Activated T-cell treated with anti-CD3 and anti-CD28 coated beads, Interleukin-2, amount 50 U/mL, for 4 hours (primary cell): ENCODE results near the gene SLC16A11. TPM values are rescaled to one million over a fixed set of nuclear protein-coding genes. Genes with fewer than 3 reads are reported as not detected.
"Not testable (repeated sequence)": the region's sequence is repeated elsewhere in the genome, so short reads cannot be mapped to it uniquely, and the experiment has no call there.

Source experiments
- ATAC-seq, 2 donors: fragments of 200-7000 bp; cut with Tn5 transposase; one replicate each; pipeline ENCODE4 v1.10.0; 2021
- DNase-seq: peaks from one replicate; pipeline ENCODE4 v3.0.0-alpha.2; 2020
- H3K27me3 Mint-ChIP-seq: one replicate; pipeline ENCODE4 v1.8.0; 2021; ENCODE audit warnings: low read depth, mixed read lengths
- H3K36me3 Mint-ChIP-seq: one replicate; pipeline ENCODE4 v1.8.0; 2022; ENCODE audit warnings: mixed read lengths; ENCODE audit not compliant: insufficient read depth
- H3K4me1 Mint-ChIP-seq: one replicate; pipeline ENCODE4 v1.8.0; 2021; ENCODE audit warnings: low read depth, mixed read lengths
- H3K4me3 Mint-ChIP-seq: one replicate; pipeline ENCODE4 v1.8.0; 2021; ENCODE audit warnings: mild to moderate bottlenecking, moderate library complexity, mixed read lengths
- H3K9me3 Mint-ChIP-seq: one replicate; pipeline ENCODE4 v1.8.0; 2021; ENCODE audit warnings: mixed read lengths
- total RNA-seq, 3 donors: library from RNA; stranded (reverse); gene quantifications; one replicate each; pipeline ENCODE4 v1.2.1, GENCODE V29; 2021

SLC16A11 gene
- total RNA-seq, 3 donors from 2014 or later = 0.63 to 1.3 (median 1.1) TPM

DNA sequence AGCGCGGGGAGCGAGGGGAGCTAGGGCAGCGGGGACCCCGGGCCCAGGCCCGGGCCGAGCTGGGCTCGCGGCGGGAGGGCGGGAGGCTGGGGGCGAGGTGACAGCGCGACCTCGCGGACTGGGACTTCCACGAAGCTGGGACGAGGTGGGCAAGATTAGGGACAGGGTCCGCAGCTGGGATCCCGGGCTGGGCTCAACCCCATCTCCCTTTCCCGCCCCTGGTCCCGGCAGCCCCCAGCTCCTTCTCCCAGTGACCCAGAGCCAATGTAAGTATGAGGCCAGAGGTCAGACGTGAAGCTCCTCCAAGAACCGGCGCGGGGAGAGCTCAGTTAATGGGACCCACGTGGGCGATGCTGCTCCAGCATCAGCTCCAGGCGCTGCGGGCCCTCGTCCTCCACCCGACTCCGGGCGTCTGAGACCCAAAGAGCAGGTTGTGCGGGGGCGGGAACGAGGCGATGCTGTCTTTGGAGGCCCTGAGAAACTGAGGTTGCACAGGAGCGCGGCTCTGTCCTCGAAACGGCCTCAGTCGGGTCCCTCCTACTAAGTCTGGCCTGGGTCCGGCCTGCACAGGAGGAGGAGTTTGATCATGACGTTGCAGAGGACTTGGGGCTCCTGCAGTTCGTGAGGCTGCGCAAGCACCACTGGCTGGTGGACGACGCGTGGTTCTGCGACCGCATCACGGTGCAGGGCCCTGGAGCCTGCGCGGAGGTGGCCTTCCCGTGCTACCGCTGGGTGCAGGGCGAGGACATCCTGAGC is 47.5 kb downstream of the SLC16A11 start:
- H3K4me1 Mint-ChIP-seq = peaks cover 3% of the 10 kb centered on the region
- no peak overlapping the region for H3K4me3 Mint-ChIP-seq
- H3K27me3 Mint-ChIP-seq = no peaks in the 10 kb centered on the region
- no peak for ATAC-seq
- no peaks in the 10 kb centered on the region for H3K9me3 Mint-ChIP-seq
- peaks cover 22% of the 10 kb centered on the region for H3K36me3 Mint-ChIP-seq
- DNase-seq = no peak

DNA sequence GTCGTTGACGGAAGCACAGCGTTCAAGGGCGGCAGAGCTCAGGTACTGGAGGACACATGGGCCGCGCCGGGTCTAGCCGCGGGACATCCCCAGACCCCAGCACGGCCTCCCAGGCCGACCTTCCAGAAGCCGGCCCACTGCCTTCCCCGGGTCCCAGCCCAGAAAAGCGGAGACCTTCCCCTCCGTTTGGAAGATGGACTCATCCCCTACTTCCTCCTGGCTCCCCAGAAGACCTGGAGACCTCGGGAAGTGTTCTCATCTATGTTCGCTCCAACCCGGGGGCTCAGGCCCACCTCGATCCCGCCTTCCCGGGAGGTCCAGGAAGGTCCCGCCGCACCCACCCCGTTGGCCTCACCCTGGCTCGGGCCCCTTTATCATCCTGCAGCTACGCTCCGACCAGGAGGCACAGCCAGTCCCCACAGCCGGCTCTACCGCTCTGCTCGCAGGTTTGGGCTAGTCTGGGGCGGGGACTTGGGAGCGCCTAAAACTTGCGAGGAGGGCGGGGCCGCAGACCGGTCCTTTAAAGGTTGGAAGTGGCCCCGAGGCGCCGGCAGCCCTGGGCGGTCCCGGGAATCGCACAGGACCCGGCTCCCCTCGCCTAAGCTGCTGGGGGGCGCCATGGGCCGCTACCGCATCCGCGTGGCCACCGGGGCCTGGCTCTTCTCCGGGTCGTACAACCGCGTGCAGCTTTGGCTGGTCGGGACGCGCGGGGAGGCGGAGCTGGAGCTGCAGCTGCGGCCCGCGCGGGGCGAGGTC is 48.2 kb downstream of the SLC16A11 start, which contains the start of gene ALOX12:
Gene ALOX12, plus strand, starts transcription at position 550 of the 756 bp plus-strand sequence. Its CDS starts 69 bp downstream, at position 619.
- Mint-ChIP-seq H3K27me3 (no peaks in the 10 kb centered on the region), H3K36me3 (peaks cover 16% of the 10 kb centered on the region), H3K4me3 (no peak within 1 kb of the TSS), H3K9me3 (no peaks in the 10 kb centered on the region), H3K4me1 (peaks cover 3% of the 10 kb centered on the region)
- ATAC-seq (no peak), DNase-seq (no peak)

DNA sequence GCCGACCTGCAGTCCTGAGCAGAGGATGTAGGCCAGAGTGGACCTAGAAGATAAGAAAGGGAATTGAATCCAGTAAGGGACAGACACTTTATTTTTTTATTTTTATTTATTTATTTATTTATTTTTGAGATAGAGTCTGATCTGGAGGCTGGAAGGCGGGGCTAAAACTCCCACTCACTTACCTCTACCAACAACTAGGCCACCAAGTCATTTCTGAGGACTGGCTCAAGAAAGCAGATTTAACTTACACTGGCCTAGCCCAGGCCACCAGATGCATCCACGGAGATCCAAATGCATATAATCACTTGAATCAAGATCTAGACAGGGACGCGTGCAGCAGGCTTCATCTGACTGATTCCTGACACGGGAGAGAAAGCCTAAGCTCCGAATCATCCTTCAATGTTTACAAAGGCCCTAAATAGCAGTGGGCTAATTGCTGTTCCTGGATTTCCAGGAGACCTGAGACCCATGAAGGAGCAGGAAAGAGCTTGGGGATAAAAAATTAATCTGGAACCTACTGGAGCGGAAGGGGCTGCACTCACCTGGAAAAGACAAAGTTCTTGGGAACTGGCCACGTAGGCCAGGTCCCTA is 49.1 kb downstream of the SLC16A11 start:
- peaks cover 10% of the 10 kb centered on the region for H3K36me3 Mint-ChIP-seq
- H3K4me1 Mint-ChIP-seq = peaks cover 3% of the 10 kb centered on the region
- no peaks in the 10 kb centered on the region for H3K27me3 Mint-ChIP-seq
- DNase-seq = no peak
- H3K4me3 Mint-ChIP-seq = no peak overlapping the region
- no peaks in the 10 kb centered on the region for H3K9me3 Mint-ChIP-seq
- no peak for ATAC-seq

DNA sequence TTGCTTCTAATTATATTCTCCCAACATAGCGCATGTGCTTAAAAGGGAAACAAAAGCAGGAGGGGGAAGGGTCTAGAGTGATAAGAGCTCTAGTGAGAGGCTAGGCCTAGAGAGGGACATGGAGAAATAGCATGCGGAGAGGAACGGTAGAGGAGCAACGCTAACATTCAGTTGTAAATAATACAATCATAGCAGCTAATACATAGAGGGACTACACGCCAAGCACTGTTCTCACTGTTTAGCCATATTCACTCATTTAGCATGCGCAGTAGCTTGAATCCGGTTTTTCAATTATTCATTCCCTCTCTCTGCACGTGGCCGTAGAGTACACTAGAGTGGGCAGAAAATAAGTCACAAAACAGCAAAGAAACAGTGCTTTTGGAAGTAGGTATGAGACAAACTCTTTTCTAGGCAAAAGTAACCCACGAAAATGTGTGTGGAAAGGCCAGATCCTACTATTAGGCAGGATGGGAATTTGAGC is 49.7 kb downstream of the SLC16A11 start:
- Mint-ChIP-seq H3K27me3 (no peaks in the 10 kb centered on the region), H3K9me3 (no peaks in the 10 kb centered on the region), H3K4me3 (no peak overlapping the region), H3K4me1 (peaks cover 3% of the 10 kb centered on the region), H3K36me3 (peaks cover 9% of the 10 kb centered on the region)
- DNase-seq = no peak
- no peak for ATAC-seq

DNA sequence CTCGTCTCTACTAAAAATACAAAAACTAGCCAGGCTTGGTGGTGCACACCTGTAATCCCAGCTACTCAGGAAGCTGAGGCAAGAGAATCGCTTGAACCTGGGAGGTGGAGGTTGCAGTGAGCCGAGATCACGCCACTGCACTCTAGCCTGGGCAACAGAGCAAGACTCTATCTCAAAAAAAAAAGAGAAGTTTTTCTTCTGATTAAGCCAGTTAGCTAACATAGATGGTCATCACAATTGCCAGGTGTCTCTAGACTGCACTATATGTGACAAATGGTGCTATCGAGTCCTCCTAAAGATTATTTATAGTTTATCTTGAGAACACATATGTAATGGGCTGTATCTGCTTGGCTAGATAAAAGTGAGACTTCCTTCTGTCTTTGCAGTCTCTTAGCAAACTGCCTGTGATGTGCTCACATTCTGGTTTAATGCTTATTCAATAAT is 50.3 kb downstream of the SLC16A11 start:
- ATAC-seq, H3K4me1 Mint-ChIP-seq, H3K27me3 Mint-ChIP-seq, H3K36me3 Mint-ChIP-seq, H3K9me3 Mint-ChIP-seq, DNase-seq, H3K4me3 Mint-ChIP-seq: not testable (repeated sequence)

Other genes with a start within 250 kb of the SLC16A11 start
- not detected for gene TEKT1, start 212.4 kb downstream of the SLC16A11 start, total RNA-seq
- gene ALOX12, start 48.0 kb downstream of the SLC16A11 start, total RNA-seq = not detected
- 100 to 1,000 TPM; 138 to 150 (median 139) TPM for gene RNASEK, start 31.5 kb downstream of the SLC16A11 start, total RNA-seq
- under 1 TPM; 0.21 to 0.41 (median 0.25) TPM for gene BCL6B, start 21.0 kb downstream of the SLC16A11 start, total RNA-seq
- gene SLC16A13, start 8.1 kb downstream of the SLC16A11 start, total RNA-seq = 1 to 10 TPM; 5.7 to 7.0 (median 6.7) TPM
- not detected for gene CLEC10A, start 36.2 kb upstream of the SLC16A11 start, total RNA-seq
- under 1 TPM in 1 of 3 donors, not detected in 2; 0.25 TPM for gene ASGR2, start 70.7 kb upstream of the SLC16A11 start, total RNA-seq
- gene ASGR1, start 135.3 kb upstream of the SLC16A11 start, total RNA-seq = 1 to 10 TPM in 2 of 3 donors, under 1 TPM in 1; 0.63 to 1.3 (median 1.1) TPM
- 1 to 10 TPM; 4.2 to 6.5 (median 5.7) TPM for gene DLG4, start 175.7 kb upstream of the SLC16A11 start, total RNA-seq
- gene ACADVL, start 175.8 kb upstream of the SLC16A11 start, total RNA-seq = 100 to 1,000 TPM; 161 to 222 (median 174) TPM
- 10 to 100 TPM; 62.9 to 65.3 (median 63.2) TPM for gene DVL2, start 190.4 kb upstream of the SLC16A11 start, total RNA-seq
- gene PHF23, start 195.4 kb upstream of the SLC16A11 start, total RNA-seq = 10 to 100 TPM; 42.6 to 47.6 (median 43.0) TPM
- 100 to 1,000 TPM; 114 to 136 (median 133) TPM for gene GABARAP, start 198.4 kb upstream of the SLC16A11 start, total RNA-seq
- gene CTDNEP1, start 207.6 kb upstream of the SLC16A11 start, total RNA-seq = 100 to 1,000 TPM; 190 to 210 (median 196) TPM
- 100 to 1,000 TPM; 107 to 138 (median 117) TPM for gene ELP5, start 208.1 kb upstream of the SLC16A11 start, total RNA-seq
- 1 to 10 TPM in 2 of 3 donors, under 1 TPM in 1; 0.65 to 1.8 (median 1.7) TPM for gene CLDN7, start 218.4 kb upstream of the SLC16A11 start, total RNA-seq
- gene SLC2A4, start 237.6 kb upstream of the SLC16A11 start, total RNA-seq = under 1 TPM; 0.16 to 0.58 (median 0.24) TPM